Measurements from ENCODE around the gene DAP.

GRCh38 chr5:10673407-10673806, 87.6 kb downstream of the DAP start:
- TF ChIP-seq POLR2AphosphoS5 (IDR thresholded peaks at IDR 0.05; ENCODE audit: low read depth, low read length), result no peak
- no peak for TF ChIP-seq REST (IDR thresholded peaks at IDR 0.05; ENCODE audit: insufficient read depth in 1 of 2, low read depth in 2 of 2, low read length in 2 of 2)
- no peak for TF ChIP-seq TAF1 (IDR thresholded peaks at IDR 0.05; ENCODE audit: borderline replicate concordance, insufficient read depth, low read length)
- no peak for TF ChIP-seq SIN3A (IDR thresholded peaks at IDR 0.05; ENCODE audit: borderline replicate concordance, insufficient read depth, low read length)
